Mesenchymal stem cell (in vitro differentiated cells and primary cell): ENCODE results near the gene C1GALT1.
"Not testable (repeated sequence)": the region's sequence is repeated elsewhere in the genome, so short reads cannot be mapped to it uniquely, and the experiment has no call there.

ENCODE experiments used
- DNase-seq: peaks from one replicate; pipeline ENCODE4 v3.0.0-alpha.2; 2013
- H2AFZ ChIP-seq: one replicate; pipeline ENCODE4 v1.6.1; 2013; ENCODE audit warnings: low read depth, mild to moderate bottlenecking, control low read depth, inconsistent platforms, low read length, moderate library complexity
- H2AK5ac ChIP-seq: 2 replicates; pipeline ENCODE4 v1.6.1; 2013; ENCODE audit warnings: low read length, moderate library complexity, mild to moderate bottlenecking, inconsistent platforms; ENCODE audit not compliant: severe bottlenecking
- H2BK120ac ChIP-seq: one replicate; pipeline ENCODE4 v1.6.1; 2013; ENCODE audit warnings: low read depth, mild to moderate bottlenecking, inconsistent platforms, low read length, moderate library complexity
- H2BK12ac ChIP-seq, 2 experiments: one replicate each; pipeline ENCODE4 v1.6.1; 2013; ENCODE audit warnings: inconsistent platforms in 2 of 2, low read length in 2 of 2, mild to moderate bottlenecking in 2 of 2, moderate library complexity in 2 of 2, control low read depth in 1 of 2
- H2BK15ac ChIP-seq: one replicate; pipeline ENCODE4 v1.6.1; 2013; ENCODE audit warnings: mild to moderate bottlenecking, low read depth, inconsistent platforms; ENCODE audit not compliant: poor library complexity, severe bottlenecking
- H2BK5ac ChIP-seq: 2 replicates; pipeline ENCODE4 v1.6.1; 2013; ENCODE audit warnings: low read depth, mild to moderate bottlenecking, low read length, control low read depth, inconsistent platforms; ENCODE audit not compliant: poor library complexity, severe bottlenecking
- H3K14ac ChIP-seq, 2 experiments: one replicate each; pipeline ENCODE4 v1.6.1; 2013; ENCODE audit warnings: inconsistent platforms in 2 of 2, low read length in 2 of 2, control low read depth in 1 of 2, mild to moderate bottlenecking in 1 of 2, moderate library complexity in 1 of 2
- H3K18ac ChIP-seq, 2 experiments: one replicate each; pipeline ENCODE4 v1.6.1; 2013; ENCODE audit warnings: inconsistent platforms in 2 of 2, low read length in 2 of 2, control low read depth in 1 of 2, low read depth in 1 of 2, mild to moderate bottlenecking in 1 of 2
- H3K23ac ChIP-seq, 2 experiments: one replicate each; pipeline ENCODE4 v1.6.1; 2013; ENCODE audit warnings: inconsistent platforms in 2 of 2, low read length in 2 of 2, mild to moderate bottlenecking in 2 of 2, moderate library complexity in 2 of 2, control low read depth in 1 of 2
- H3K27ac ChIP-seq: 2 replicates; pipeline ENCODE4 v1.5.1; 2013; ENCODE audit warnings: mild to moderate bottlenecking, moderate library complexity, low read length, control low read depth, inconsistent platforms; ENCODE audit not compliant: poor library complexity, severe bottlenecking
- H3K27me3 ChIP-seq, 2 experiments: 2 replicates each; pipeline versions ENCODE4 v1.6.1 to v1.7.0; 2013; ENCODE audit warnings: low read length in 2 of 2, mild to moderate bottlenecking in 2 of 2, moderate library complexity in 2 of 2, control low read depth in 1 of 2, inconsistent platforms in 1 of 2; ENCODE audit not compliant: control insufficient read depth in 1 of 2, insufficient read depth in 1 of 2
- H3K36me3 ChIP-seq, 2 experiments: 2 replicates each; pipeline versions ENCODE4 v1.6.1 to v1.7.0; 2013; ENCODE audit warnings: low read length in 2 of 2, control low read depth in 1 of 2, inconsistent platforms in 1 of 2, low read depth in 1 of 2, mild to moderate bottlenecking in 1 of 2; ENCODE audit not compliant: insufficient read depth in 2 of 2, control insufficient read depth in 1 of 2
- H3K4ac ChIP-seq, 2 experiments: one replicate each; pipeline ENCODE4 v1.6.1; 2013; ENCODE audit warnings: inconsistent platforms in 2 of 2, low read length in 2 of 2, mild to moderate bottlenecking in 2 of 2, moderate library complexity in 2 of 2, control low read depth in 1 of 2, low read depth in 1 of 2
- H3K4me1 ChIP-seq: 2 replicates; pipeline ENCODE4 v1.6.1; 2013; ENCODE audit warnings: low read depth, low read length, control low read depth; ENCODE audit not compliant: control insufficient read depth, insufficient read depth
- H3K4me2 ChIP-seq: 2 replicates; pipeline ENCODE4 v1.6.1; 2013; ENCODE audit warnings: low read length, mild to moderate bottlenecking, inconsistent platforms; ENCODE audit not compliant: poor library complexity, severe bottlenecking
- H3K4me3 ChIP-seq, 2 experiments: 2 replicates each; pipeline versions ENCODE4 v1.5.1 to v1.7.0; 2013; ENCODE audit warnings: low read length in 2 of 2, mild to moderate bottlenecking in 2 of 2, control low read depth in 1 of 2, low read depth in 1 of 2; ENCODE audit not compliant: insufficient read depth in 1 of 2
- H3K79me1 ChIP-seq: replicated peaks from 2 replicates; pipeline ENCODE4 v1.6.1; 2013; ENCODE audit warnings: mild to moderate bottlenecking, control low read depth, low read length, inconsistent platforms; ENCODE audit not compliant: poor library complexity, severe bottlenecking
- H3K9ac ChIP-seq: 2 replicates; pipeline ENCODE4 v1.7.0; 2013; ENCODE audit warnings: mild to moderate bottlenecking, low read length, moderate library complexity
- H3K9me3 ChIP-seq: 2 replicates; pipeline ENCODE4 v1.7.0; 2013; ENCODE audit warnings: mild to moderate bottlenecking, low read length; ENCODE audit not compliant: control insufficient read depth
- H4K8ac ChIP-seq: one replicate; pipeline ENCODE4 v1.6.1; 2013; ENCODE audit warnings: inconsistent platforms, mild to moderate bottlenecking, low read length, moderate library complexity
- H4K91ac ChIP-seq: one replicate; pipeline ENCODE4 v1.6.1; 2013; ENCODE audit warnings: mild to moderate bottlenecking, low read length, inconsistent platforms
- WGBS: methylation state at CpG from one replicate; pipeline ENCODE4 v1.1.7; 2013; ENCODE audit warnings: mixed read lengths; 5-methylcytosine and 5-hydroxymethylcytosine counted together

C1GALT1 gene

DNA sequence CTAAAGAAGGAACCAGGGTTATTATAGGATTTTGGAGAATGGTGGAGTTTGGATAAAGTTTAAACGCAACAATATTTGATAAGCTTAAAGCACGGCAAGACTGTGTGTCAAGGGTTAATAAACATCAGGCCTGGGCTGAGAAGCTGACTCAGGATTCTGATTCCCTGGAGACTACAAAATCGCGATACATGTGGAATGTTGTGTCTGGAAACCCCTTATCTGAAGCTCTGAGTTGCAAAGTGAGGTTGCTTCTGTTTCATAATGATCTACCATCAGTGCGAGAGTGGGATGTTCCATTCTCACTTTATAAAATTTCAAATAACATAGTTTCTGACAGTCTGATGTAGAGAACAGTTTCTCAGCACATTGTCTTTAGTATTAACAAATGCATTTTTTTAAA lies 7.8 kb downstream of the C1GALT1 start:
- H2AK5ac ChIP-seq, result no peak overlapping the region
- no peaks in the 10 kb centered on the region for H3K4me1 ChIP-seq
- no peak overlapping the region for H2AFZ ChIP-seq
- H2BK120ac ChIP-seq, result no peak overlapping the region
- no peak overlapping the region for H3K18ac ChIP-seq
- H4K8ac ChIP-seq, result no peak overlapping the region
- H3K23ac ChIP-seq, result no peak overlapping the region
- no peak overlapping the region for H2BK15ac ChIP-seq
- no peak overlapping the region for H2BK5ac ChIP-seq
- DNase-seq, result peak; percentile 78
- no peak overlapping the region for H2BK12ac ChIP-seq
- no peak overlapping the region for H3K14ac ChIP-seq
- no peak overlapping the region for H3K4ac ChIP-seq
- peak overlapping the region in 1 of 2 experiments; percentile 10 for H3K4me3 ChIP-seq
- H3K27me3 ChIP-seq, result no peaks in the 10 kb centered on the region
- H4K91ac ChIP-seq, result no peak overlapping the region
- H3K9me3 ChIP-seq, result no peaks in the 10 kb centered on the region
- H3K36me3 ChIP-seq, result peaks cover 0 to 23% of the 10 kb centered on the region in 2 experiments
- H3K9ac ChIP-seq, result peak overlapping the region; percentile 62
- peak overlapping the region; percentile 32 for H3K27ac ChIP-seq
- H3K79me1 ChIP-seq, result peaks cover 10% of the 10 kb centered on the region
- H3K4me2 ChIP-seq, result peak overlapping the region; percentile 47
- 12% methylated on average over 4 of the region's 5 CpGs for WGBS

GRCh38 chr7:7191137-7191536 lies 8.8 kb downstream of the C1GALT1 start:
- Histone ChIP-seq H2BK5ac (no peak overlapping the region), H3K36me3 (peaks cover 0 to 13% of the 10 kb centered on the region in 2 experiments), H2BK12ac (no peak overlapping the region), H3K4me2 (no peak overlapping the region), H2AK5ac (no peak overlapping the region), H2AFZ (no peak overlapping the region), H3K27me3 (no peaks in the 10 kb centered on the region), H3K9ac (no peak overlapping the region), H3K4me1 (no peaks in the 10 kb centered on the region), H2BK120ac (no peak overlapping the region), H3K27ac (no peak overlapping the region), H4K91ac (no peak overlapping the region), H4K8ac (no peak overlapping the region), H3K4ac (no peak overlapping the region), H3K14ac (no peak overlapping the region), H3K4me3 (no peak overlapping the region), H3K79me1 (peaks cover 7% of the 10 kb centered on the region), H3K18ac (no peak overlapping the region), H3K9me3 (no peaks in the 10 kb centered on the region), H3K23ac (no peak overlapping the region), H2BK15ac (no peak overlapping the region)
- WGBS, result no CpG with 5 or more reads among the region's 1 CpG
- DNase-seq, result no peak

DNA sequence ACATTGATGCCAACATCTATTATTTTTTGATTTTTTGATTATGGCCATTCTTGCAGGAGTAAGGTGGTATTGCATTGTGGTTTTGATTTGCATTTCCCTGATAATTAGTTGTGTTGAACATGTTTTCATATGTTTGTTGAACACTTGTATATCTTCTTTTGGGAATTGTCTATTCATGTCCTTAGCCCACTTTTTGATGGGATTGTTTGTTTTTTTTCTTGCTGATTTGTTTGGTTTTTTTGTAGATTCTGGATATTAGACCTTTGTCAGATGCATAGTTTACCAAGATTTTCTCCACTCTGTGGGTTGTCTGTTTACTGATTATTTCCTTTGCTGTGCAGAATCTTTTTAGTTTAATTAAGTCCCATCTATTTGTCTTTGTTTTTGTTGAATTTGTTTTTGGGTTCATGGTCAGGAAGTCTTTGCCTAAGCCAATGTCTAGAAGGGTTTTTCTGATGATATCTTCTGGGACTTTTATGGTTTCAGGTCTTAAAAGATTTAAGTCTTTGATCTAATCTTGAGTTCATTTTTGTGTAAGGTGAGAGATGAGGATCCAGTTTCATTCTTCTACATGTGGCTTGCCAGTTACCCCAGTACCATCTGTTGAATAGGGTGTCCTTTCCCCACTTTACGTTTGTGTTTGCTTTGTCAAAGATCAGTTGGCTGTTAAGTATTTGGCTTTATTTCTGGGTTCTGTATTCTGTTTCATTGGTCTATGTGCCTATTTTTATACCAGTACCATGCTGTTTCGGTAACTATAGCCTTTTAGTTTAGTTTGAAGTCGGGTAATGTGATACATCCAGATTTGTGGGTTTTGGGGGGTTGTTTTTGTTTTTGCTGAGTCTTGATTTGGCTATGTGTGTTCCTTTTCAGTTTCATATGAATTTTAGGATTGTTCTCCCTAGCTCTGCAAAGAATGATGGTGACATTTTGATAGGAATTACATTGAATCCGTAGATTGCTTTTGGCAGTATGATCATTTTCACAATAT lies 10.7 kb downstream of the C1GALT1 start:
- not testable (repeated sequence) for H3K27ac ChIP-seq, H2AFZ ChIP-seq, H3K4ac ChIP-seq, H2BK15ac ChIP-seq, H3K9me3 ChIP-seq, H3K18ac ChIP-seq, H3K9ac ChIP-seq, H2BK12ac ChIP-seq, H3K23ac ChIP-seq, H4K91ac ChIP-seq, H3K27me3 ChIP-seq, DNase-seq, H3K4me2 ChIP-seq, H3K4me3 ChIP-seq, H2BK5ac ChIP-seq, H2BK120ac ChIP-seq, H3K79me1 ChIP-seq, H3K14ac ChIP-seq, H4K8ac ChIP-seq, H2AK5ac ChIP-seq, H3K4me1 ChIP-seq, H3K36me3 ChIP-seq
- WGBS, result 99% methylated on average over 4 of the region's 4 CpGs

- not testable (repeated sequence) for H3K9me3 ChIP-seq, H3K27me3 ChIP-seq, H4K8ac ChIP-seq, H3K18ac ChIP-seq, H3K9ac ChIP-seq, H3K4me1 ChIP-seq, H2BK5ac ChIP-seq, H3K36me3 ChIP-seq, H2AK5ac ChIP-seq, DNase-seq, H3K4me3 ChIP-seq, H3K79me1 ChIP-seq, H2AFZ ChIP-seq, H3K4ac ChIP-seq, H3K23ac ChIP-seq, H4K91ac ChIP-seq, H3K14ac ChIP-seq, H2BK12ac ChIP-seq, H3K4me2 ChIP-seq, H2BK15ac ChIP-seq, H2BK120ac ChIP-seq, H3K27ac ChIP-seq
- 91% methylated on average over 2 of the region's 3 CpGs for WGBS
These were observed 17.2 kb downstream of the C1GALT1 start for GRCh38 chr7:7199592-7199991.
